GM21528 (cell line): ENCODE measurements around the gene BRSK1.

Source experiments
- ATAC-seq: cut with Tn5 transposase; IDR thresholded peaks from one replicate; pipeline ENCODE4 v1.9.1; 2021; ENCODE audit warnings: mild to moderate bottlenecking, moderate library complexity; ENCODE audit not compliant: unreplicated experiment, low FRiP score

Gene BRSK1

GRCh38 chr19:55270172-55270942, 13.4 kb upstream of the BRSK1 start:
- no peak for ATAC-seq

- ATAC-seq = no peak
These were observed 11.7 kb upstream of the BRSK1 start for GRCh38 chr19:55272142-55272541.

DNA sequence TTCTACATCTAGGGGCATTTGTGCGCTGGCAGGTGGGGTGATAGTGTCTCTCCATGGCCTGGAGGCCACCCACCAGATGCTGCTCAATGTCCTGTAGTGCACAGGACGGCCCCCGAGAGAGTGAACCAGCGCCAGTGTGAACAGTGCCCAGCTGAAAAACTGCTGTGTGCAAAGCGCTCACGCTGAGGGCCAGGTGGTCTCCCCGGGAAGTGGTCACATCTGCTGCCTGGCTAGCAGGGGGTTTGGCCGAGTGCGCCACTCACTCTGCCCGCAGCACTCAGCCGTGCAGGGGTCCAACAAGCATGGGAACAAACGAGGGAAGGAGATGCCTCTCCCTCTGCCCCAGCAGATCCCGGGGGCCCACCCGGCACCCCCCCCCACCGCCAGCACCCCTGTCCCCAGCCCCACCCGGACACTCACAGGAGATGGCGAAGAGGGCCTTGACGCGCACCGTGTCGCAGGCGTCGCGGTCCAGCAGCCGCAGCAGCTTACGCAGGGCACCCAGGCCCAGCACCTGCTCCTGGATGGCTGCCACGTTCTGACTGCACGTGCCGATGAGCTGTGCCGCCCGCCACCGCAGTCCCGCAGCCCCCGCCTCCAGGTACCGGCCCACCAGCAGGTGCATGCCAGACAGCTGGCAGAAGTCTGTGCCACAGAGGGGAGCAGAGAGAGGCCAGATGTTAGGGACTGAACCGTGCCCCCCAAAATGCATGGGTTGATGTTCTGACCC, 9.7 kb upstream of the BRSK1 start:
- no peak for ATAC-seq

- peak; percentile 55 for ATAC-seq
These were observed 7.7 kb upstream of the BRSK1 start for GRCh38 chr19:55275851-55276719.

DNA sequence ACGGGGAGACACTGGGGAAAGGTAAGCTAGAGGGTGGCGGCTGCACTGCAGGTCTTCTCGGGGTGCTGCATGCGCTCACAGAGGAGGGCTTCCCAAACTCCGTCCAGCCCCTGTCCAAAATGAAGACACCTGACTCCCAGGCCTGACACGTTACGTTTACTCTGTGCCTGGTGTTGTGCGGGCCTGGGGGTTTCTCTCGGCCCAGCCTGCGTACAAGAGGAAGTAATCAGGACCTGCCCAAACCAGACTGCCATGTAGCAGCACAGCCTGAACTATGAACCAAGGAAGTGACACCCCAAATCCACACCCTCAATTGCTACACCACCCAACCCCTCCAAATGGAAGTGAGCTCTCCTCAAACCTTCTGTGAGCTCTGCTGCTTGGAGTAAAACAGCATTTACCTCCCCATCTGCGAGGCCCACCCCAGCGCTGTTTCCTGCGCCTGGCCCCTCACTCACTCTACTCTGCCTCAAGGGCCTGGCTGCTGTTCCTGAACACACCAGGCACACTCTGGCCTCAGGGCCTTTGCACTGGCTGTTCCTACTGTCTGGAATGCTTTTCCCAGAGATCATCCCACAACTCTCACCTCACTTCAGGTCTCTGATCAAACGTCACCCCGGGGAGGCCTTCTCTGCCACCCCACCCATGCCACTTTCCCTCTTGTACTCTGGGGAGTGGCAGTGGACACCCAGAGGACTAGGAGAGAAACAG, 6.9 kb upstream of the BRSK1 start:
- ATAC-seq = peak; percentile 1

- no peak for ATAC-seq
These were observed 6.3 kb upstream of the BRSK1 start for GRCh38 chr19:55277494-55277893.

GRCh38 chr19:55278391-55279135, 5.2 kb upstream of the BRSK1 start:
- no peak for ATAC-seq

DNA sequence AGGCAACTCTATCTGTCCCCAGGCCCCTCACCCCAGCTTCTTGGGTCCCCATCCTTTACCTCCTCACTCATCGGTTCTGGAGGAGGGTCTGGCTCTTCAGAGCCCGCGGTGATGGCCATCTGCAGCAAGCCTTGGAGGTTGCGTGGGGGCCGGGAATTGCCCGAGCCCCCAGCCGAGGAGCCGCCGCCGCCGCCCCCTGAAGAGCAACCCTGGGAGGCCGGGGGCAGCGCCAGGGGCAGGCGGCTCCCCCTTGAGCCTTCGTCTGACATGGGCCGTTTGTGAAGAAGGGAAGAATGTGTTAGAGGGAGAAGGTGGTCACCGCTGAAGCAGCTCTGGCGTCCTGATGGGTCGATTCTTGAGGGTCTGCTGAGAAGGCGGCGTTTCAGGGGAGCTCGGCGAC, 4.5 kb upstream of the BRSK1 start:
- ATAC-seq = no peak

DNA sequence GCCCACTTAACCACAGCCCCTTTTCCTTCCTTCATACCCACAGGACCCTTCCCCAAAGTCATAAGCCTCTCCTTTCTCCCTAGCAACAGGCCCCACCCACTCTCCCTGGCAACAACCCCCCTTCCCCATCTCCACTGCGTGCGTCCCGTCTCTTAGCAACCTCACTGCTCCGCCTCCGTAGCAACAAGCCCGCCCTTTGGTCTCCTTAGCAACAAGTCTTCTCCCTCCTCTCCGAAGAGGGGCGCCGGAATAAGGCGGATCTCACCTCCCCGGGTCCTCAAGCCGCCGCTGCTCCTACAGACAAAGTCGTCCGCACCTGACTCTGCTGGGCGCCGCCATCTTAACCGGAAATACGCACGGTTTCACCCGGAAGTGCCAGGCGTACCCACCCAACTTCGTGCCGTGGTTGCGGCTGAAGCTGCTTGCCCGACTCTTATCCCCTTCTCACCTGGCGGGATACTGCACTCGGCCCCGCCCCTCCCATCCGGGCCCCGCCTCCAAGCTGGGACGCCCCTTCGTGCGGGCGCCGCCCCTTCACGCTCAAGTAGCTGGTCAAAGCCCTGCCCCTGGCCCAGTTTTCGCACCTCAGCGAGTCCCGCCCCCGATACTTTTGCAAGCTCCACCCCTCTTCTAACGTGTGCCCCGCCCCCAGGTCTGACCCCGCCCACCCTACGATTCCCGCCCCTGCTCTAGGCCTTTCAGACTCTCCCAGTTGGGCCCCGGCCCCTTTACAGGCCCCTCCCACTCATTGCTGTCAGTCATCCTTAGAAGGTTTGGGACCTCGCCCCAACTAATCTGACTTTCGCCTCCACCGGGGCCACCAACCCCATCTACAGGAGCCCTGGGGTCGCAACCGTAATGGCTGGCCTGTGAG, 3.8 kb upstream of the BRSK1 start, which contains the start of gene HSPBP1:
Gene HSPBP1 (minus strand): TSS at position 341 of the 874 bp plus-strand sequence. CDS start 502 bp downstream, outside the sequence.
- peak; percentile 62 for ATAC-seq

DNA sequence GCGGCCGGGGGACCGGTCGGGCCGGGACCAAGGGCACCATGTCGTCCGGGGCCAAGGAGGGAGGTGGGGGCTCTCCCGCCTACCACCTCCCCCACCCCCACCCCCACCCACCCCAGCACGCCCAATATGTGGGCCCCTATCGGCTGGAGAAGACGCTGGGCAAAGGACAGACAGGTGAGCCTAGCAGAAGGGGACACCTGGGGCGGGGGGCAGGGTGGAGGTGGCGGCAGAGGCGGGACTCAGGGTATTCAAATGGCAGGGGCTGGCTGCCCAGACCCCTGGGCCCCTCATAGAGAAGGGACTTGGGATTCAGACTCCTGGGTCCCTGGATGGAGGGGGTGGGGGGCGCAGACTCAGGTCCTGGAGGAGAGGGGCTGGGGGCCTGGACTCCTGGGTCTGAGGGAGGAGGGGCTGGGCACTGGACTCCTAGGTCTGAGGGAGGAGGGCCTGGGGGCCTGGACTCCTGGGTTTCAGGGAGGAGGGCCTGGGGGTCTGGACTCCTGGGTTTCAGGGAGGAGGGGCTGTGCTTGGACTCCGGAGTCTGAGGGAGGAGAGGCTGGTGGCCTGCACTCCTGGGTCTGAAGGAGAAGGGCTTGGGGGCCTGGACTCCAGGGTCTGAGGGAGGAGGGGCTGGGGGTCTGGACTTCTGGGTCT, 735 bp downstream of the BRSK1 start:
- ATAC-seq = no peak

DNA sequence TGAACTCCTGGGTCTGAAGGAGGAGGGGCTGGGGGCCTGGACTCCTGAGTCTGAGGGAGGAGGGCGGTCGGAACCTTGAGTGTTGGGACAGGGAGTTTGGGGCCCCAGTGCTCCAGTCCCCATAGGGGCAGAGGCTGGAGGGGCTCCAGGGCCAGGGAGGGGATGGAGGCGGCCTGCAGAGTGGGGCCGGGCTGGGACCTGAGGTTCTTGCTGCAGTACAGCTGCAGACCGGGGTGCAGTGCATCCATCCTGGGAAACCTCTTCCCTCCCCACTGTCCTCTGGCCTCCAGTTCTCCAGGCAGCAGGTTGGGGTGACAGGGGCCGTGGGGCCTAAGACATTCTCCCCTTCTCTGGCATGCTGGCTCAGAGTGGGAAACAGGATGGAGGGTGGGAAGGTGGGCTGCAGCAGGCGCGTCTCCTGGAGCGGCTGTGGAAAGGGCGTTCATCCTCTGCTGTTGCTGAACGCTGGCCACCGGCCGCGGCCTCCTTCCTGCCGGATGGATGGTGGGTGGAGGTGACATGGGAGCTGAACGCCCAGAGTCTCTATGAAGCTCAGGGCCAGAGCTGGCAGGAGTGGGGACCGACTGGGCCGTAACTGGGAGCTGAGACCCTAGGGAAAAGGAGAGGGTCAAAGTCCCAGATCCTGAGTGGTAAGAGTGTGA, 1.6 kb downstream of the BRSK1 start:
- ATAC-seq = no peak

DNA sequence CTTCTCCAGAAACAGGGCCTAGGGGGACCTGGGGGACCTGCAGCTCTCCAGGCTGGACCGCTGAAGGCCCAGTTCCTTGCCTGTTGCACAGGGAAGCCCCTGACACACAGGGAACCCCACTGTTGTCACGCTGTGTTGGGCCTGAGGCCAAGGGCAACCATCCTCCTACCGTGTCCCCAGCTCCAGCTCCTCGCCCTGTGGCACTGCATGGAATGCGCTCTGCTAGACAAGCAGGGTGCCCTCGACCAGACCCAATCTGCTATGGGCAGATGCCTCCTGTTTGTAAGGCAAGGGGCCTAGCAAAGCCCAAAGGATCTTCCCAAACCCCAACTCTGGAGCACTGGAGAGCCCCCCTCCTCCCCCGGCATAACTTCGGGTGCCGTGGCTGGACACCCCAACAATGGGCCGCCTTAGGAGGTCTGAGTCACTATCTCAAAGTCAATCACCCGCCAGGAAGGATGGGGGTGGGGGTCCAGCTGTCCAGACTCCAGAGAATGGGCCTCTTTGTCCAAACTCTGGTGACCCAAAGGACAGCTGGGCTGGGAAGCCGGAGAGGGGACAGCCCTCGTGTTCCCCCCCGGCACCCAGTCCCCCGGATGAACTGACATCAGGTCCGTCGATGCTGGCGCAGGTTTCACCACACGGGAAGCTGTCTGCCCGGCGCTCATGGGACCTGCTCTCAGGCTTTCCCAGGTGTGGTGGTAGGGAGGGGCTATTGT, 3.7 kb downstream of the BRSK1 start:
- ATAC-seq = no peak

DNA sequence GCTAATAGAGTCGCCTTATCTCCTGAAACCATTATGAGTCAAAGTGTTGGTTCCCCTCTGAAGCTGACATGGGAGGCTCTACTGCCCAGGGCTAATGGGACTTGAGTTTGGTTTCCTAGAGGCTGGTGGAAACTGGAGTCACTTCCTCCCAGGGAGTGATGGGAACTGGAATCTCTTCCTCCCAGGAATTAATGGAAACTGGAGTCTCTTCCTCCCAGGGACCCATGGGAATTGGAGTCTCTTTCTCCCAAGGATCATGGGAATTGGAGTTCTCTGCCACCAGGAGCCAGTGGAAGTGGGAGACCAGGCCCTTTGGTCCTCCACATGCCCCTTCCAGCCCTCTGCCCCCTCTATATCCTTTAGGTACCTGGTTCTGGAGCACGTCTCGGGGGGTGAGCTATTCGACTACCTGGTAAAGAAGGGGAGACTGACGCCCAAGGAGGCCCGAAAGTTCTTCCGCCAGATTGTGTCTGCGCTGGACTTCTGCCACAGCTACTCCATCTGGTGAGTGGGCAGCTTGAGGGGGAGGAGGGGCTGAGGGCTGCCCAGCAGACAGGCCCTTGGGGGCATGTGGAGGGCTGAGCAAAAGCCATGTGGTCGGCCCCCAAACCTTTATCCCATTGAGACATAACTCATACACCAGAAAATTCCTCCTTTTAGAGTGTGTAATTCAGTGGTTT, 5.5 kb downstream of the BRSK1 start:
- no peak for ATAC-seq

GRCh38 chr19:55297267-55297666, 13.5 kb downstream of the BRSK1 start:
- no peak for ATAC-seq

GRCh38 chr19:55299991-55300390, 16.2 kb downstream of the BRSK1 start:
- ATAC-seq = no peak

GRCh38 chr19:55300886-55301458, 17.2 kb downstream of the BRSK1 start:
- no peak for ATAC-seq
